ENCODE data around the gene ARHGAP15.

Gene ARHGAP15

DNA sequence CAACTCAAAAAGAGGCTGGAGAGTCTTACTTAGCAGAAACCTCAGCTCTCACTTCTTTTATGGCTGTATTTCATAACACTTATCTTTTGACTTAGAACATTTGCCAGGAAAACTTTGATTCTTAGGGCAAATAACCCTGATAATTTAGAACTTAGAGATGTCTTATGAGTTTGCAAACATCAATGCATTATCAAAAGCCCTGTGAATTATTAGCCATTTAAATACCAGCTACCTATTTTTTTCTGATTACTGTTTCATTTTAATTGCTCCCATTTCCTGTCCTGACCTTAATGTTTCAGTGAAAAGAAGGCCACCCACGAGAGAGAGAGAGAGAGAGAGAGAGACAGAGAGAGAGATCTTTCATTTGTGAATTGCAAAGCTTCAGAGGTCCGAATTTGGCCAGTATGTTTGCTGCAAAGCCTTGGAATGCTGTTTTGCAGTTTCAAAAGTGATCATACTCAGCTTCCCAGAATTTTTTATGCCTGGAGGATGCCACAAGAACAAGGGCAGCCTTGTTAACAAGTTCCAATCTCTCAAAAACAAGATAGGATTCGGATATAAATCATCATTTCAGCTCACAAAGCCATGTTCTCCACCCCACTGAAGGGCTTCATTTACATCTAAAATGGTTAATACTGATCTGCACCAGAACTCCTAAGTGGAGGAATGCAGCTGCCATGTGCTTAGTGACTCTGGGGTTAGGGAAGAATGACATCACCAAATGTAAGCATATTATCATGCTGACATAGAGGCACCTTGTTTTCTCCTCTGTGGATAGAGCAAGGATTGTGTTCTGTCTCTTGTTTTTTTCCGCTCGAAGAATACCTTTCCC is 478.2 kb downstream of the ARHGAP15 start:
- H3K4me3 ChIP-seq (ENCODE audit: low read depth, low read length): no peak overlapping the region
- TF ChIP-seq, protein P1, sequence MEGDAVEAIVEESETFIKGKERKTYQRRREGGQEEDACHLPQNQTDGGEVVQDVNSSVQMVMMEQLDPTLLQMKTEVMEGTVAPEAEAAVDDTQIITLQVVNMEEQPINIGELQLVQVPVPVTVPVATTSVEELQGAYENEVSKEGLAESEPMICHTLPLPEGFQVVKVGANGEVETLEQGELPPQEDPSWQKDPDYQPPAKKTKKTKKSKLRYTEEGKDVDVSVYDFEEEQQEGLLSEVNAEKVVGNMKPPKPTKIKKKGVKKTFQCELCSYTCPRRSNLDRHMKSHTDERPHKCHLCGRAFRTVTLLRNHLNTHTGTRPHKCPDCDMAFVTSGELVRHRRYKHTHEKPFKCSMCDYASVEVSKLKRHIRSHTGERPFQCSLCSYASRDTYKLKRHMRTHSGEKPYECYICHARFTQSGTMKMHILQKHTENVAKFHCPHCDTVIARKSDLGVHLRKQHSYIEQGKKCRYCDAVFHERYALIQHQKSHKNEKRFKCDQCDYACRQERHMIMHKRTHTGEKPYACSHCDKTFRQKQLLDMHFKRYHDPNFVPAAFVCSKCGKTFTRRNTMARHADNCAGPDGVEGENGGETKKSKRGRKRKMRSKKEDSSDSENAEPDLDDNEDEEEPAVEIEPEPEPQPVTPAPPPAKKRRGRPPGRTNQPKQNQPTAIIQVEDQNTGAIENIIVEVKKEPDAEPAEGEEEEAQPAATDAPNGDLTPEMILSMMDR (IDR thresholded peaks at IDR 0.05; ENCODE audit: low read depth, low read length): no peak

DNA sequence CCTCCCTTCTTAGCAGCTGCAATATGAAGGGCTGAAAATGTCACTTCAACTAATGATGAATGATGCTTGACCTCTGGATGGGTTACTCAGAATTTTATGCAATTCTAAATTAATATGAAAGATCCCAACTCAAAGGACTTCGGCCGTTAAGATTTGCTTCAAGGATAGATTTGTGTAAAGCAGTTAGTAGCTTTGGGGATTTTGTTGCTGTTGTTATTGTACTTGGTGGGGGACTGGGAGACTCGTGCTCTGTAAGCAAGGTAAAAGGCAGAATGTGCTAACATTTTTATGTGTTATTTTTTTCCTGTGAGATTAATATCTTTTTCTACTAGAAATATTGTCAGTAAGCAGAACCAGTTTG is 478.8 kb downstream of the ARHGAP15 start:
- TF ChIP-seq, protein P1 (IDR thresholded peaks at IDR 0.05; ENCODE audit: low read depth, low read length): no peak
- no peak overlapping the region for H3K4me3 ChIP-seq (ENCODE audit: low read depth, low read length)

DNA sequence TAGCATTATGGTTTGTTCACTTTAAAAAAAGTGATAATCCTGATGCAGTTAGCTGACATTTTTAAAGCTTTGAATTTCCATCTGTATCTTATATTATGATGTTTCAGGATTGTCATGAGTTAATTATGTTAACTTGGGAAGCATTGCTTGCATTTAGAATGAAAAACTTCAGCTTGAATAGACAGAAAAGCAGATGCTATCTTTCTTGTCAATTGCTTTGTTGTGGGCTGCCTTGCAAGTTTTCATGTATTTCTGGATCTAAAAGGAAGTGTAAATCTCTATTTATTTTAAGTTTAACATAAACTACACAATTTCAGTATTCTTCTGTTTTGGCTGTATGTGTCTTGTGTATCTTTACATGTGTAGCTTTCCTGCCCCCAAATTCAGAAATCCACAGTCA is 479.5 kb downstream of the ARHGAP15 start:
- TF ChIP-seq, protein P1 (IDR thresholded peaks at IDR 0.05; ENCODE audit: low read depth, low read length): no peak
- H3K4me3 ChIP-seq (ENCODE audit: low read depth, low read length): no peak overlapping the region

DNA sequence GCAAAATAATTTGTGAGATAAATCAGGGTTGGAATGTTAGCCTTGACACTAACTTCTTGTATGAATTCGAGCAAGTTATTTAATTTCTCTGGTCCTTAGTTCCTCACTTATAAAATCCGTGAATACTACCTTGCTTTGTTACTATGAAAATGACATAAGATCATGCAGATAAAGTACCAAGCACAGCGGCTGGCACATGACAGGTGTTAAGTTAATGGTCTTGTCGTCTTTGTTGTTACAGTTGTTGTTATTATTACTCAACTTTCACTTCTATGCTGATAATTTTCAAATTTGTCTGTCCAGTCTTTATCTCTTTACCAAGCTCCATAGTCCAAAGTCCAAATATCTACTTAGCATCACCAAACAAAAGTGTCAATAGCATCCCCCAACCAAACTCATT is 482.1 kb downstream of the ARHGAP15 start:
- H3K4me3 ChIP-seq (ENCODE audit: low read depth, low read length): no peak overlapping the region
- TF ChIP-seq, protein P1 (IDR thresholded peaks at IDR 0.05; ENCODE audit: low read depth, low read length): no peak

DNA sequence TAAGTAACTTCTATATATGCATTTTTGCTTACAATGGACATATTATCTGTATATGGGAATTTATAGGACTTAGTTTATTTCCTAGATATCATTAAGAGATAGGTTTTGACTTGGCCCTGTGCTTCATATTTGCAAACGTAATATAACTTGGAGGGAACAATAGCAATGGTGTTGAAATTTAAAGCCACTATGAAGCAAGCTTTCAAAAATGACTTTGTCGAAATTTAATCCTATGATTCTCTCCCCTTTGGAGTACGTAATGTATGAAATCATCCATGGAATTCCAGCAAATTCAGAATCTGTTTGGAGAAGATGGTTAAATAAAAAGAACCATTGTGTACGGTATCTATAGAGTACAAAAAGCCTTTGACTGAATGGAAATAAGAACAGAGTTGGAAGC is 486.3 kb downstream of the ARHGAP15 start:
- TF ChIP-seq, protein P1 (IDR thresholded peaks at IDR 0.05; ENCODE audit: low read depth, low read length): no peak
- no peak overlapping the region for H3K4me3 ChIP-seq (ENCODE audit: low read depth, low read length)

DNA sequence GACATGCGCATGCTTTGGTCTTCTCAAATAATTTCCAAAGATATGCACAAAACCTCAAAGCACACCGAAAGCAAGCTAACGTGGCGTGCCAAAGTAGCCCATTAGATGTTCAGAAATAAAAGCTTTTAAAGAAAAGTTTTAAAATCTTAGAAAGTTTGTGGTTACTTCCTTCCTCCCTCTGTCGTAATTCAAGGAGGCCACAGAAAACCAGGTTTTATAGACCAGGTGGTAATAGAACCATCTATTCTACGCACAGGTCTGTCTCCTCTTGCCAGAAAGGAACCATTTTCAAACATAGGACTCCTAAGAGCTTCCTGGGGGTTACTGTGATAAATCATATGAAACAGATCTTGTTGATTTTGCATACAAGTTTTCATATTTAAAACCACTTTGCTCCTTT is 487.2 kb downstream of the ARHGAP15 start:
- no peak overlapping the region for H3K4me3 ChIP-seq (ENCODE audit: low read depth, low read length)
- TF ChIP-seq, protein P1 (IDR thresholded peaks at IDR 0.05; ENCODE audit: low read depth, low read length): no peak

DNA sequence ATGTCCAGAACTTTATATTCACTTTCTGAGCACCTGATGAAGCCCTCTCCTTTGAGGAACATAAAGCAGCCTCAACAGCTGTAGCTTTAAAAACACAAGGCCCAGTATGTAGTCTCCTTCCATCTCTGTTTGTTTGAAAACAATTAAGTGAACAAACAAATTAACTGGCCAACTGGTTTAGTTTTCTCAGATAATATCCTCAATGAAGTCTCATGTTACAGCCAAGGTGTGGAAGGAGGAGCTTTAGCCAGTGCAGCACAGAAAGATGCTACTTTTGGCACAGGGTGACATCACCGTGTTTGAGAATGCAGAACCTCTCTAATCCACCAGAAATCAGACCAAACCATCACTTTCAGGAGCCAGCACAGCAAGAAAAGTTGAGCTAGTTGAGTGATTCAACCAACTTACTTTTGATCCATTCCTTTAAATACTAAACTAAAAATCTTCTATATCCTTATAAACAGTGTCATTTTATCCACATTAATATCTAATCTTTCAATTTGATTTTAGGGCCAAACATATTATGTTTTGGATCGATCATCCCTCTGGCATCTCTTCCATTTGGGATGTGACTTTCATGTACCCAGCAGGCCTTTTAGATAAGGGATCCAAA is 488.7 kb downstream of the ARHGAP15 start:
- TF ChIP-seq, protein P1 (IDR thresholded peaks at IDR 0.05; ENCODE audit: low read depth, low read length): no peak

More for the DNA sequence above, 488.7 kb downstream of the ARHGAP15 start:
- H3K4me3 ChIP-seq (ENCODE audit: low read depth, low read length): no peak overlapping the region
